ENCODE measurements around the gene HNF1B.

The HNF1B gene

GRCh38 chr17:37740915-37741314, 3.9 kb downstream of the HNF1B start:
- H3K79me2 ChIP-seq (ENCODE audit: insufficient read depth, low read depth), result no peaks in the 10 kb centered on the region
- H2AFZ ChIP-seq (ENCODE audit: low read depth), result no peak overlapping the region
- H3K9ac ChIP-seq, result no peak overlapping the region
- peaks cover 3% of the 10 kb centered on the region for H3K4me1 ChIP-seq (ENCODE audit: low read depth, poor library complexity, severe bottlenecking)
- peaks cover 36% of the 10 kb centered on the region; the same call in 1 of the 2 replicates for H3K27me3 ChIP-seq (ENCODE audit: insufficient read depth, low read depth)
- TF ChIP-seq CTCF (conservative IDR thresholded peaks at IDR 0.05; ENCODE audit: low read depth, low read length), result no peak
- no peaks in the 10 kb centered on the region for H3K36me3 ChIP-seq (ENCODE audit: insufficient read depth)
- no peaks in the 10 kb centered on the region for H4K20me1 ChIP-seq (ENCODE audit: insufficient read depth)
- no peak overlapping the region for H3K4me3 ChIP-seq (IDR thresholded peaks at IDR 0.05; ENCODE audit: insufficient read depth, low read depth, low read length)
- H3K27ac ChIP-seq, result no peak overlapping the region
- H3K4me2 ChIP-seq, result no peak overlapping the region

- H3K27ac ChIP-seq, result no peak overlapping the region
- no peak overlapping the region for H3K4me3 ChIP-seq (IDR thresholded peaks at IDR 0.05; ENCODE audit: insufficient read depth, low read depth, low read length)
- no peak overlapping the region for H3K4me2 ChIP-seq
- H3K36me3 ChIP-seq (ENCODE audit: insufficient read depth), result no peaks in the 10 kb centered on the region
- peaks cover 3% of the 10 kb centered on the region for H3K4me1 ChIP-seq (ENCODE audit: low read depth, poor library complexity, severe bottlenecking)
- no peaks in the 10 kb centered on the region for H3K79me2 ChIP-seq (ENCODE audit: insufficient read depth, low read depth)
- no peaks in the 10 kb centered on the region for H4K20me1 ChIP-seq (ENCODE audit: insufficient read depth)
- H3K9ac ChIP-seq, result no peak overlapping the region
- H2AFZ ChIP-seq (ENCODE audit: low read depth), result no peak overlapping the region
- peaks cover 27% of the 10 kb centered on the region; the same call in 1 of the 2 replicates for H3K27me3 ChIP-seq (ENCODE audit: insufficient read depth, low read depth)
- TF ChIP-seq CTCF (conservative IDR thresholded peaks at IDR 0.05; ENCODE audit: low read depth, low read length), result no peak
Measured at GRCh38 chr17:37737971-37738370, 6.9 kb downstream of the HNF1B start.

GRCh38 chr17:37737081-37737480, 7.8 kb downstream of the HNF1B start:
- Histone ChIP-seq H3K79me2 (ENCODE audit: insufficient read depth, low read depth) (no peaks in the 10 kb centered on the region), H2AFZ (ENCODE audit: low read depth) (no peak overlapping the region), H4K20me1 (ENCODE audit: insufficient read depth) (no peaks in the 10 kb centered on the region), H3K4me1 (ENCODE audit: low read depth, poor library complexity, severe bottlenecking) (peaks cover 3% of the 10 kb centered on the region), H3K4me2 (no peak overlapping the region), H3K27me3 (ENCODE audit: insufficient read depth, low read depth) (peaks cover 21% of the 10 kb centered on the region; the same call in 1 of the 2 replicates), H3K36me3 (ENCODE audit: insufficient read depth) (no peaks in the 10 kb centered on the region), H3K9ac (no peak overlapping the region), H3K27ac (no peak overlapping the region), H3K4me3 (IDR thresholded peaks at IDR 0.05; ENCODE audit: insufficient read depth, low read depth, low read length) (no peak overlapping the region)
- TF ChIP-seq CTCF (conservative IDR thresholded peaks at IDR 0.05; ENCODE audit: low read depth, low read length), result no peak; the same call in 1 of the 2 replicates

GRCh38 chr17:37736428-37736827, 8.4 kb downstream of the HNF1B start:
- no peak overlapping the region for H3K27ac ChIP-seq
- no peaks in the 10 kb centered on the region for H3K36me3 ChIP-seq (ENCODE audit: insufficient read depth)
- H2AFZ ChIP-seq (ENCODE audit: low read depth), result no peak overlapping the region
- H3K79me2 ChIP-seq (ENCODE audit: insufficient read depth, low read depth), result no peaks in the 10 kb centered on the region
- peaks cover 2% of the 10 kb centered on the region for H3K4me1 ChIP-seq (ENCODE audit: low read depth, poor library complexity, severe bottlenecking)
- no peak overlapping the region for H3K4me3 ChIP-seq (IDR thresholded peaks at IDR 0.05; ENCODE audit: insufficient read depth, low read depth, low read length)
- H4K20me1 ChIP-seq (ENCODE audit: insufficient read depth), result no peaks in the 10 kb centered on the region
- no peak for TF ChIP-seq CTCF (conservative IDR thresholded peaks at IDR 0.05; ENCODE audit: low read depth, low read length)
- H3K4me2 ChIP-seq, result no peak overlapping the region
- H3K9ac ChIP-seq, result no peak overlapping the region
- H3K27me3 ChIP-seq (ENCODE audit: insufficient read depth, low read depth), result peaks cover 14% of the 10 kb centered on the region; the same call in 1 of the 2 replicates
